DOHH2 (cell line): ENCODE results near the gene RIPK4.

Source experiments
- CTCF ChIP-seq: fragments of 200-600 bp; sonication (generic); IDR thresholded peaks from one replicate; pipeline ENCODE4 v1.5.1; 2014; ENCODE audit warnings: antibody characterized with exemption, mild to moderate bottlenecking, low read depth, low read length; ENCODE audit not compliant: poor library complexity, severe bottlenecking
- EZH2phosphoT487 ChIP-seq: fragments of 200-600 bp; sonication (generic); IDR thresholded peaks from 2 replicates; pipeline ENCODE4 v1.6.1; 2017; ENCODE audit warnings: borderline replicate concordance, mild to moderate bottlenecking, antibody characterized with exemption, low read length, moderate library complexity, mixed read lengths

- TF ChIP-seq CTCF (no peak), EZH2phosphoT487 (no peak)
Measured at GRCh38 chr21:41744028-41744930, 22.6 kb downstream of the RIPK4 start.
